Mesenchymal stem cell (in vitro differentiated cells and primary cell): ENCODE results near the gene SMARCD1.
A peak's percentile ranks its signal among the peaks of the same experiment; 100 is the strongest.

Experiments
- DNase-seq: peaks from one replicate; pipeline ENCODE4 v3.0.0-alpha.2; 2013
- H2AFZ ChIP-seq: one replicate; pipeline ENCODE4 v1.6.1; 2013; ENCODE audit warnings: low read depth, mild to moderate bottlenecking, control low read depth, inconsistent platforms, low read length, moderate library complexity
- H2AK5ac ChIP-seq: 2 replicates; pipeline ENCODE4 v1.6.1; 2013; ENCODE audit warnings: low read length, moderate library complexity, mild to moderate bottlenecking, inconsistent platforms; ENCODE audit not compliant: severe bottlenecking
- H2BK120ac ChIP-seq: one replicate; pipeline ENCODE4 v1.6.1; 2013; ENCODE audit warnings: low read depth, mild to moderate bottlenecking, inconsistent platforms, low read length, moderate library complexity
- H2BK12ac ChIP-seq, 2 experiments: one replicate each; pipeline ENCODE4 v1.6.1; 2013; ENCODE audit warnings: inconsistent platforms in 2 of 2, low read length in 2 of 2, mild to moderate bottlenecking in 2 of 2, moderate library complexity in 2 of 2, control low read depth in 1 of 2
- H2BK15ac ChIP-seq: one replicate; pipeline ENCODE4 v1.6.1; 2013; ENCODE audit warnings: mild to moderate bottlenecking, low read depth, inconsistent platforms; ENCODE audit not compliant: poor library complexity, severe bottlenecking
- H2BK5ac ChIP-seq: 2 replicates; pipeline ENCODE4 v1.6.1; 2013; ENCODE audit warnings: low read depth, mild to moderate bottlenecking, low read length, control low read depth, inconsistent platforms; ENCODE audit not compliant: poor library complexity, severe bottlenecking
- H3K14ac ChIP-seq, 2 experiments: one replicate each; pipeline ENCODE4 v1.6.1; 2013; ENCODE audit warnings: inconsistent platforms in 2 of 2, low read length in 2 of 2, control low read depth in 1 of 2, mild to moderate bottlenecking in 1 of 2, moderate library complexity in 1 of 2
- H3K18ac ChIP-seq, 2 experiments: one replicate each; pipeline ENCODE4 v1.6.1; 2013; ENCODE audit warnings: inconsistent platforms in 2 of 2, low read length in 2 of 2, control low read depth in 1 of 2, low read depth in 1 of 2, mild to moderate bottlenecking in 1 of 2
- H3K23ac ChIP-seq, 2 experiments: one replicate each; pipeline ENCODE4 v1.6.1; 2013; ENCODE audit warnings: inconsistent platforms in 2 of 2, low read length in 2 of 2, mild to moderate bottlenecking in 2 of 2, moderate library complexity in 2 of 2, control low read depth in 1 of 2
- H3K27ac ChIP-seq: 2 replicates; pipeline ENCODE4 v1.5.1; 2013; ENCODE audit warnings: mild to moderate bottlenecking, moderate library complexity, low read length, control low read depth, inconsistent platforms; ENCODE audit not compliant: poor library complexity, severe bottlenecking
- H3K27me3 ChIP-seq, 2 experiments: 2 replicates each; pipeline versions ENCODE4 v1.6.1 to v1.7.0; 2013; ENCODE audit warnings: low read length in 2 of 2, mild to moderate bottlenecking in 2 of 2, moderate library complexity in 2 of 2, control low read depth in 1 of 2, inconsistent platforms in 1 of 2; ENCODE audit not compliant: control insufficient read depth in 1 of 2, insufficient read depth in 1 of 2
- H3K36me3 ChIP-seq, 2 experiments: 2 replicates each; pipeline versions ENCODE4 v1.6.1 to v1.7.0; 2013; ENCODE audit warnings: low read length in 2 of 2, control low read depth in 1 of 2, inconsistent platforms in 1 of 2, low read depth in 1 of 2, mild to moderate bottlenecking in 1 of 2; ENCODE audit not compliant: insufficient read depth in 2 of 2, control insufficient read depth in 1 of 2
- H3K4ac ChIP-seq, 2 experiments: one replicate each; pipeline ENCODE4 v1.6.1; 2013; ENCODE audit warnings: inconsistent platforms in 2 of 2, low read length in 2 of 2, mild to moderate bottlenecking in 2 of 2, moderate library complexity in 2 of 2, control low read depth in 1 of 2, low read depth in 1 of 2
- H3K4me1 ChIP-seq: 2 replicates; pipeline ENCODE4 v1.6.1; 2013; ENCODE audit warnings: low read depth, low read length, control low read depth; ENCODE audit not compliant: control insufficient read depth, insufficient read depth
- H3K4me2 ChIP-seq: 2 replicates; pipeline ENCODE4 v1.6.1; 2013; ENCODE audit warnings: low read length, mild to moderate bottlenecking, inconsistent platforms; ENCODE audit not compliant: poor library complexity, severe bottlenecking
- H3K4me3 ChIP-seq, 2 experiments: 2 replicates each; pipeline versions ENCODE4 v1.5.1 to v1.7.0; 2013; ENCODE audit warnings: low read length in 2 of 2, mild to moderate bottlenecking in 2 of 2, control low read depth in 1 of 2, low read depth in 1 of 2; ENCODE audit not compliant: insufficient read depth in 1 of 2
- H3K79me1 ChIP-seq: replicated peaks from 2 replicates; pipeline ENCODE4 v1.6.1; 2013; ENCODE audit warnings: mild to moderate bottlenecking, control low read depth, low read length, inconsistent platforms; ENCODE audit not compliant: poor library complexity, severe bottlenecking
- H3K9ac ChIP-seq: 2 replicates; pipeline ENCODE4 v1.7.0; 2013; ENCODE audit warnings: mild to moderate bottlenecking, low read length, moderate library complexity
- H3K9me3 ChIP-seq: 2 replicates; pipeline ENCODE4 v1.7.0; 2013; ENCODE audit warnings: mild to moderate bottlenecking, low read length; ENCODE audit not compliant: control insufficient read depth
- H4K8ac ChIP-seq: one replicate; pipeline ENCODE4 v1.6.1; 2013; ENCODE audit warnings: inconsistent platforms, mild to moderate bottlenecking, low read length, moderate library complexity
- H4K91ac ChIP-seq: one replicate; pipeline ENCODE4 v1.6.1; 2013; ENCODE audit warnings: mild to moderate bottlenecking, low read length, inconsistent platforms
- WGBS: methylation state at CpG from one replicate; pipeline ENCODE4 v1.1.7; 2013; ENCODE audit warnings: mixed read lengths; 5-methylcytosine and 5-hydroxymethylcytosine counted together

Gene SMARCD1

GRCh38 chr12:50061171-50061570 is 24.0 kb upstream of the SMARCD1 start:
- Histone ChIP-seq H3K9me3 (no peaks in the 10 kb centered on the region), H3K27ac (no peak overlapping the region), H3K9ac (no peak overlapping the region), H2BK12ac (no peak overlapping the region), H2BK15ac (no peak overlapping the region), H2AFZ (no peak overlapping the region), H4K91ac (no peak overlapping the region), H4K8ac (no peak overlapping the region), H2BK5ac (no peak overlapping the region), H3K36me3 (peaks cover 0 to 15% of the 10 kb centered on the region in 2 experiments), H3K23ac (no peak overlapping the region), H3K27me3 (peaks cover 9 to 14% of the 10 kb centered on the region in 2 experiments), H3K4ac (no peak overlapping the region), H3K79me1 (no peaks in the 10 kb centered on the region), H3K4me3 (no peak overlapping the region), H3K4me1 (peaks cover 29% of the 10 kb centered on the region), H3K14ac (no peak overlapping the region), H3K4me2 (no peak overlapping the region), H2BK120ac (no peak overlapping the region), H2AK5ac (no peak overlapping the region), H3K18ac (no peak overlapping the region)
- DNase-seq = no peak
- WGBS = no CpG with 5 or more reads among the region's 2 CpGs

GRCh38 chr12:50061946-50062686 is 23.0 kb upstream of the SMARCD1 start:
- H3K79me1 ChIP-seq = no peaks in the 10 kb centered on the region
- 75% methylated on average over 6 of the region's 6 CpGs for WGBS

DNA sequence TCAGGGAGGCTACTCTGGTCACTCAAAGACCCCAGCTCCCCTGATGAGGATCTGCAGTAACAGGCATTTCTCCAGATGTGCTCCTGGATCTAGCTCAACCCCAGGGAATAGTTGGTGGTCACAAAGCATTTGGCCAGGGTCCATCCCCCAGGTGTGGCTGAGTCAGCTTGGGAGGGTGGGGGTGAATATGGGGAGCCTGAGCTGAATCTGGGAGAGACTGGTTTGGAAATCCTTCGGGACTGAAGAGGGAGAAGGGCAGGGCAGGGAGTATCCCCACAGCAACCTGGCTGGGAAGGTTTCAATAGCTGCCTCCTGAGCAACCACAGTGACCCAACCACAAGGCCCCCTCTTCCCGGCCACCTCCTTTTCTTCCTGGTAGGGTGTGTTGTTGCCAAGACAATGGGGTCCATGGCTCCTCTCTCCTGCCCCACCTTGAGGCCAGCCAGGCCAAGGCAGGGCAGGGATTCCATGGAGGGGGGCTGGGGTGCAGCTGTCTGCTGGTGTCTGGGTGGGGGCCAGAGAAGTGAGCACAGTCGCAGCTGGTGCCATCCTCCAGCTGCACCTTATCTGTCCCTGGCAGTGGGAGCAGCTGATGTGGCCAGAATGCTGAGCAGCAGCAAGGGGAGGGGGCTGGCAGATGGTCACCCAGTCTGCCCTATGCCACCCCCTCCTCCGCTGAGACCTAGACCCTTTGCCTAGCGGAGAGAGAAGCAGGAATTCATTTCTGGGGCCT is 22.2 kb upstream of the SMARCD1 start:
- Histone ChIP-seq H3K18ac (no peak overlapping the region), H2BK15ac (no peak overlapping the region), H3K4ac (no peak overlapping the region), H3K4me2 (no peak overlapping the region), H4K91ac (no peak overlapping the region), H3K4me1 (peaks cover 26% of the 10 kb centered on the region), H2BK5ac (no peak overlapping the region), H2AFZ (no peak overlapping the region), H3K14ac (no peak overlapping the region), H3K9me3 (no peaks in the 10 kb centered on the region), H2BK120ac (no peak overlapping the region), H3K36me3 (peaks cover 0 to 15% of the 10 kb centered on the region in 2 experiments), H3K23ac (no peak overlapping the region), H3K9ac (no peak overlapping the region), H2BK12ac (no peak overlapping the region), H3K27me3 (peaks cover 0 to 4% of the 10 kb centered on the region in 2 experiments), H2AK5ac (no peak overlapping the region), H3K27ac (no peak overlapping the region), H3K79me1 (no peaks in the 10 kb centered on the region), H4K8ac (no peak overlapping the region), H3K4me3 (no peak overlapping the region)
- WGBS = 93% methylated on average over 3 of the region's 5 CpGs
- DNase-seq = no peak

More at GRCh38 chr12:50061946-50062686, 23.0 kb upstream of the SMARCD1 start:
- peaks cover 27% of the 10 kb centered on the region for H3K4me1 ChIP-seq
- H2BK120ac ChIP-seq = no peak overlapping the region
- H2AK5ac ChIP-seq = no peak overlapping the region
- H3K27ac ChIP-seq = no peak overlapping the region
- no peak overlapping the region for H4K8ac ChIP-seq
- no peak for DNase-seq
- H3K9ac ChIP-seq = no peak overlapping the region
- peaks cover 0 to 15% of the 10 kb centered on the region in 2 experiments for H3K36me3 ChIP-seq
- no peak overlapping the region for H3K18ac ChIP-seq
- no peak overlapping the region for H3K14ac ChIP-seq
- no peak overlapping the region for H3K4ac ChIP-seq
- H3K4me3 ChIP-seq = no peak overlapping the region
- H3K9me3 ChIP-seq = no peaks in the 10 kb centered on the region
- H2AFZ ChIP-seq = no peak overlapping the region
- H2BK5ac ChIP-seq = no peak overlapping the region
- no peak overlapping the region for H3K4me2 ChIP-seq
- peaks cover under 1 to 4% of the 10 kb centered on the region in 2 experiments for H3K27me3 ChIP-seq
- H2BK15ac ChIP-seq = no peak overlapping the region
- H3K23ac ChIP-seq = no peak overlapping the region
- no peak overlapping the region for H2BK12ac ChIP-seq
- no peak overlapping the region for H4K91ac ChIP-seq

DNA sequence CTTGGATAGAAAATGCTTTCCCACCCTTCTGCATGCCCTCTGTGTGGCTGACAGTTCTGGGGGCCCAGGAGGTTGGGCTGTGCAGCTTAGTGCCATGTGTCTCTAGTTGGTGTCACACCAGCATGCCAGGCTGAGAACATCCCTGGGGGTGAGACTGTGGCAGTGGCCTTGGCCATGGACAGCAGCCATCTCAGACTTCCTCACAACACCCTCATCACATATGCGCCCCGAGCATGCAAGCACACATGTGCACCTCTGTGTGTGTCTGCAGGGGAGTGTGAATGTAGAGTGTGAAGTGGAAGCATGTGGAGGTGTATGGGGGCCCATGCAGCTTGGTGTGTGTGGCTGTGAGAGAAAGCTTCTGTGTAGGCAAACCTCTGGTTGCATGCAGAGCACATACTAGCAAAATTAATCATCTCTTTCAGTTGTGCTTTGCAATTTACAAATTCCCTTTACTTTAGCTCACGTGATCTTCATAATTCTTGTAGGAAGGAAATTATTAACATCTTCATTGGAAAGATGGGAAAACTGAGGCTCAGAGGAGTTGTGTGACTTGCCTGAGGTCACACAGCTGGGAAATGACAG is 19.3 kb upstream of the SMARCD1 start:
- H3K4me3 ChIP-seq = no peak overlapping the region
- H3K27me3 ChIP-seq = no peaks in the 10 kb centered on the region
- peak overlapping the region in 1 of 2 experiments; percentile 26 for H3K14ac ChIP-seq
- no peak overlapping the region for H2BK120ac ChIP-seq
- peak overlapping the region in 1 of 2 experiments; percentile 45 for H2BK12ac ChIP-seq
- H3K23ac ChIP-seq = no peak overlapping the region
- H3K4me2 ChIP-seq = no peak overlapping the region
- H3K36me3 ChIP-seq = peaks cover 0 to 2% of the 10 kb centered on the region in 2 experiments
- peak overlapping the region; percentile 34 for H4K91ac ChIP-seq
- 97% methylated on average over 3 of the region's 3 CpGs for WGBS
- H3K9ac ChIP-seq = peak overlapping the region; percentile 57
- DNase-seq = no peak
- no peak overlapping the region for H2AFZ ChIP-seq
- H3K9me3 ChIP-seq = no peaks in the 10 kb centered on the region
- no peak overlapping the region for H3K27ac ChIP-seq
- no peak overlapping the region for H3K18ac ChIP-seq
- no peak overlapping the region for H3K4ac ChIP-seq
- H2BK15ac ChIP-seq = no peak overlapping the region
- no peak overlapping the region for H4K8ac ChIP-seq
- H2BK5ac ChIP-seq = no peak overlapping the region
- H3K4me1 ChIP-seq = peaks cover 16% of the 10 kb centered on the region
- no peaks in the 10 kb centered on the region for H3K79me1 ChIP-seq
- H2AK5ac ChIP-seq = no peak overlapping the region
